GM21528 (cell line): ENCODE data around the gene BBS7.

Experiments
- ATAC-seq: cut with Tn5 transposase; IDR thresholded peaks from one replicate; pipeline ENCODE4 v1.9.1; 2021; ENCODE audit warnings: mild to moderate bottlenecking, moderate library complexity; ENCODE audit not compliant: unreplicated experiment, low FRiP score

BBS7 gene

DNA sequence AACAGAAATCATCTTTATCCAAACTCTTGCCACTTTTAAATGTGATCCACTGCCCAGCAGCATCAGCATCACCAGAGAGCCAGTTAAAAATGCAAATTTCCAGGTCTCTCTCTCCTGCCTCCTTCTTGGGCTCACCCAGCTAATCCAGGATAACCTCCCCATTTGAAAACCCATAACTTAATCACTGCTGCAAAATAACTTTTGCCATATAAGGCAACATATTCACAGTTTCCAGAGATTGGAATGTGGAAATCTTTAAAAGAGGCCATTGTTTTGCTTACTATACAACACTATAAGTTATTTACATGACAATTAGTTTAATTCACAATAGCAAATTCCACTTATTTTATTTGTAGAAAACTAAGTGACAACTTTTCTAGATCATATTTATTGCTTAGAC lies 74.0 kb downstream of the BBS7 start:
- ATAC-seq, result no peak

DNA sequence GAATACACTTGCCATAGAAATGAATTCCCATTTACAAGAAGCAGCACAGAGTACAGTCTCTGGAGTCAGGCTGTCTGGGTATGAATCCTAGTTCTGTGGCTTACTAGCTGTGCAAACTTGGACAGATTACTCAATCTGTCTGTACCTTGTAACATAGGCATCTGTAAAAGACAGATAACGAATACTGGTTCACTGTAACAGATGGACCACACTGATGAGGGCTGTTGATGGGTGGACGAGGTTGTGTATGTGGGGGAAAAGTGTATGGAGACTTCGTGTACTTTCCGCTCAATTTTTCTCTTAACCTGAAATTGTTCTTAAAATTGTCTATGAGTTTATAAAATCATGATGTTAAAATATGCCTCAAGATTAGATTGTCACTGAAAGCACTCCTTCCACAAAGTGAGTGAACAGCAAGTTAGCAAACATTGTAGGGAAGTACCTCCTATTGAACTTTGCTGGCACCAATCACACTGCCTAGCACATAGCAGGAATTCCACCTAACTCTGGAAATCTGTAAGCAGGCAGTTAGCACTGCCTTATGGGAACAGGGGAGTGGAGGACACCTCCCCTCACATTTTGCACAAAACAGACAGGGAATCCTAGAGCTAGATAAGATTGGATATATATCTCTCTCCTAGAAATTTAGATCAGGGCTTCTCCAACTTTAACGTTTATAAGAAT lies 75.6 kb downstream of the BBS7 start:
- ATAC-seq, result no peak

DNA sequence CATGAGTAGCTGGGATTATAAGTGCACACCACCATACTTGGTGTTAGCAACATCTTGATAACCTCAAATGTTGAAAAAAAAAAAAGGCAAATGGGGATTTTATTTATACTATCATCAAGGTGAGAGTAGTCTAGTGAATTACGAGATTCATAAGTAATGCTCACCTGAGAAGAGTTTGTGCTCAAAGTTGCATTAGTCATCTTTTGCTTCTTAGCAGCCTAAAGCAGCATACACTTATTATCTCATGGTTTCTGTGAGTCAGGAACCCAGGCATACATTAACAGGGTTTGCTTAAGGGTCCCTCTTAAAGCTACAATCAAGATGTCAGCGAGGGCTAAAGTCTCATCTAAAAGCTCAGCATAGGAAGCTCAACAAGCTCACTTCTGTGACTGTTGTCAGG lies 77.3 kb downstream of the BBS7 start:
- no peak for ATAC-seq

DNA sequence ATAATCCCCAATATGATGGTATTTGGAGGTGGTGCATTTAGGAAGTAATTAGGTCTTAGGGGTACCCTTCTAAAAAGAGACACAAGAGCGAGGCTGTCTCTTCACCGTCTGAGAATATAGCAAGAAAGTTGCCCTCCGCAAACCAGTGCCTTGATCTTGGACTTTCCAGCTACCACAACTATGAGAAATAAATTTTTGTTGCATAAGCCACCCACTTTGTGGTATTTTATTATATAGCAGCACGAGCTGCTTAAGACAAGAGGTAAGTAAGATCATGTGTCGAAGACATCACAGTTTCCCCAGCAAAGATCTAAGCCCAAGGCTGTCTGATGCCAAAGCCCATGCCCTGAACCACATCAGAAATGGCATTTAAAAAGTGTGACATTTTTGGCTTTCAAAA lies 78.8 kb downstream of the BBS7 start:
- ATAC-seq, result no peak

DNA sequence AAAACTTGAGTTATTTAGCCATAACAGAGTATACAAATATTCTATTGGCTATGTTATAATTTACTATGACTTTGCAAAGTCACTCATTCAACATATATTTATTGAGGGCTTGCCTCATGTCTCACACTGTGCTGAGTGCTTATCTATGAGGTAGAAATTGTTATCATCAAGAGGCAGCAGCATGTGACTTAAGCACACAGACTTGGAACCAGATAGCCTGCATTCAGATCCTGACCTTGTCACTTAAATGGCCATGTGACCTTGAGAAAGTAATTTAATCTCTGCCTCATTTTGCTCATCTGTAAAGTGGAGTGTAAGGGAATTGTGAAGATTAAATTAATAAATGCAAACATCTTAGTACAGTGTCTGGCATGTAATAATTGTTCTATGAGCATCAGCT lies 79.3 kb downstream of the BBS7 start:
- no peak for ATAC-seq

DNA sequence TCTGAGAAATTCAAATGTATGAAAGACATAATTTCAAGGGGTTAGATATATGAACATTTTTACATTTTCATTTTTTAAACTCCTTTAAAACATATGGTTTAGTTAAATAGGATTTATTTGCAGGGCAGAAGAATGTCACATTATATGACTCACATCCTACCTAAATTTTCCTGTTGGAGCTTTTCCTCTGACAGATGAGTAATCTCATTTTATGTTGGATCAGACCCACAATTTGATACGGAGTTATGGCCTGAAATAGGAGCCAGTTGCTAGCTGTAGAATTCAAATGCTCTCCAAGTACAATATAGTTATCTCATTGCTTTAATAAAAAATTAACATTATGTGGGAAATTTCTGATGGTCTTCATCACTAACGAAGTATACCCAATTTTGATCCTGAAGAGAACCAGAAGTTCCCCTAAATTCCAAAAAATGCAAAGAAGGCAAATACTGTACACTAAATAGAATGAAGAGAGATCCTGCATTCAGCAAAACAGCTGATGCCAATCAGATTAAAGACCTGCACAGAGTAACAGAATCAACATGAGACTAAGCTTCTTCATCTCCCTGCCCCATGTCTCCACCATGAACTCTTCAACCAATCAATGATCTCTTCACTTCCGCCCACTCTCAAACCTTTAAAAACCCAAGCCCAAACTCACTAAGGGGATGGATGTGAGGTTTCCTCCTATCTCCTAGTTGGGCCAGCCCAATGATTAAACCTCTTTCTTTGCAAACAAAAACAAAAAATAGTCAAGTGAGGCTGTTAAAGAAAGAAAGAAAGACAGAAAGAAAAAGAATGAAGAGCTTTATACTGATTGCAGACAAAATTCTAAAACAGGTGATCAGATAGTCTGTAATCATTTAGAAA lies 80.1 kb downstream of the BBS7 start:
- no peak for ATAC-seq

DNA sequence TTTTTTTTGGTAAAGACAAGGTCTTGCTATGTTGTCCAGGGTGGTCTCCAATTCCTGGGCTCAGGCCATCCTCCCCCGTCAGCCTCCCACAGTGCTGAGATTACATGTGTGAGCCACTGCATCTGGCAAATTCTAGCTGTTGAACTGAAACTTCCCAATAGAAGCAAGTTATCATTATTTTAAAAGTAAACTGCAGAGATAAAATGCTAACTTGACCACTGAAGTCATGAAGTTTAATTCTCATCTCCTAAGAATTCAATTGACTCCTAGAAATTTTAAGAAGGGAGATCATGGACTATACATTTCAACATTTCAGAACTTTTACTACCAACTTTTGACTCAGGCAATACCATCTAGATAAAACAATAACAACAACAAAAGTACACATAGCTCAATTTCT lies 80.8 kb downstream of the BBS7 start:
- ATAC-seq, result no peak

DNA sequence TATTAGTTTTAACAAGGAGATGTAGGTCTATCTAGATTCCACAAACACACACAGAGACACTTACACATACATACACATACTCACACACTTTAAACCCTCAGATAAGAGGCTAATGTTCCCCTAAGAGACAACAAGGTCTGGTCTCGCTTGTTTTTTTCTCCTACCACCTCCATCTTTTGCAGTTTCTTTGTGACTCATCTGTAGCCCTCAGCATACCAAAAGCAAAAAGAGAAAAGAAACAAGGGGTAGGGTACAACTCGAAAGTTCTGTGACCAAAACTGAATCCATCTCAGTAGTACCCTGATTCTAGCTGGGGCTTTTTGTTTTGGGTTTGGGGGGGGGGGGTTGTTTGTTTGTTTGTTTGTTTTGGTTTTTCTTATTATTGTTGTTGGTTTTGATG lies 81.4 kb downstream of the BBS7 start:
- ATAC-seq, result peak; percentile 91

DNA sequence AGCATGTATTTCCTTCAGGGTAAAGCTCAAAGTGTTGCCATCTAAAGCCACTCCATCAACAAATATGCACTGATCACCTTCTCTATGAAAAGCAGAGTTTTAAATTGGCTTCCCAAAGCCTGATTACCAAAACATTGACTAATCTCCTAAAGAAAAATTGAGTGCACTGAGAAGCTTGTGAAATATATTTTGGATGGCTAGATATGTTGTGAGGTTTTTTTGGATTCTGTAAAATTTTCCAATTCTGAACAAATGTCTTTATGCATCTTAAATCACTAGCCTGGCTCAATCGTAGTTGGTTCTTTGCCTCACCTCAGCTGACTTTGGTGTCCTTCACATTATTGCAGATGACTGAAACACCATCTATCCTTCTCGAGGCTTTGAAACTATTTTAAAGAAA lies 84.1 kb downstream of the BBS7 start:
- no peak for ATAC-seq

DNA sequence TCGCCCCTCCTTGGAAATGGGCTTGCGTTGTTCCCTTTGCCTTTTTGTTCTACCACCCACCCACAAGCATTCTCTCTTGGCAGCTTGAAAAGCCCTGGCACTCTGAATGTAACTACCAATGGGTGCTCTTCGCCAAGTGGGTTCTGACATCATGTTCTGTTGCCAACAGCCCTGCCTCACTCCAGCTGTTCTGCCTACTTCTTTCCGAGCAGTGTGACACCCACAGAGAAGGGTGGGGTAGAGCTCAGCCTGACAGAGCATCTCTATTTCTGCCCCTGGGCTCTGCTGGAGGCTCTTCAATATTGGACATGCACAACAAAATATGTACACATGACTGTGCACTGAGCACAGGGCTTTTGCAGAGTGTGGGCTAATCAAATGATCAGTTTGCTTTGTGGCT lies 84.8 kb downstream of the BBS7 start:
- no peak for ATAC-seq

DNA sequence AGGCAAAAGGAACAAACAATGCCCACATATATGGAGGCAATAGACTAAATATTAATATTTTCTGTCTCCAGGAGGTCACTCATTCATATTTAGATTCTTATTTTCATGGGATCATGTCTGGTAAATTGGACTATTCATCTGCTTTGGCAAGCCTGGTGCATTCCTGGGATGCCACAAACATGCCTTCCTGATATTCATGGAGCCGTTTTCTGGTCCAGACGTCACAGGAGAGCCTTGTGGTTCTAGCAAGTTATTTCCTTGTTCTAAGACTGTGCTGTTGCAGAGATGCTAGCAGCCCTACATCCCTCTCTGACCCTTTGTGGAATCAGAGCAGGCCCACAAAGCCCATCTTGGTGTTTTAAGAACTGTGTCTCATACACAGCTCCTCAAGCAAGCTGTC lies 85.3 kb downstream of the BBS7 start:
- no peak for ATAC-seq

DNA sequence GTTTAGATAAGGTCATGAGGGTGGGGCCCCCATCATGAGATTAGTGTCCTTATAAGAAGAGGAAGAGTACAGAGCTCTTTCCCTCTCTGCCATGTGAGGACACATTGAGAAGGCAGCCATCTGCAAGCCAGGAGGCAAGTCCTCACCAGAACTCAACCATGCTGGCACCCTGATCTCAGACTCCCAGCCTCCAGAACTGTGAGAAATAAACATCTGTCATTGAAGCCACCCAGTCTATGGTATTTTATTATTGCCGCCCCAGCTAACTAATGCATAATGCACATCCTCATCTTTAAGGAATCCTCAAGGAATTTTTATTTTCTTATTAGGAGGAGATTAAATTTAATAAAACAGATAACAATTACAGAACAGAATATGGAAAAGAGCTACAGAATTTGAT lies 85.9 kb downstream of the BBS7 start:
- ATAC-seq, result no peak

DNA sequence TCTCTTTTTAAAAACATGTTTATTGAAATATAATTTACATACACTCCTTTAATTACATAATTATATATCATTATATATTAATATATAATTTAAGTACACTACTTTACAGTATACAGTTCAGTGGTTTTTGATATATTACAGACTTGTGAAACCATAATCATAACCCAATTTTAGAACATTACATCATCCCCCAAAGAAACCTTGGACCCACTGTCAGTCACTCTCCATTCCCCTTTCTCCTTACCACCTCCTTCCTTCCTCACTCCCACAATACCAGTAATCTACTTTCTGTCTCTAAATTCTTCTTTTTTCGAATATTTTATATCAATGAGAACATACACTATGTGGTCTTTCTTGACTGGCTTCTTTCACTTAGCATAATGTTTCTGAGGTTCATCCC lies 87.1 kb downstream of the BBS7 start:
- no peak for ATAC-seq

DNA sequence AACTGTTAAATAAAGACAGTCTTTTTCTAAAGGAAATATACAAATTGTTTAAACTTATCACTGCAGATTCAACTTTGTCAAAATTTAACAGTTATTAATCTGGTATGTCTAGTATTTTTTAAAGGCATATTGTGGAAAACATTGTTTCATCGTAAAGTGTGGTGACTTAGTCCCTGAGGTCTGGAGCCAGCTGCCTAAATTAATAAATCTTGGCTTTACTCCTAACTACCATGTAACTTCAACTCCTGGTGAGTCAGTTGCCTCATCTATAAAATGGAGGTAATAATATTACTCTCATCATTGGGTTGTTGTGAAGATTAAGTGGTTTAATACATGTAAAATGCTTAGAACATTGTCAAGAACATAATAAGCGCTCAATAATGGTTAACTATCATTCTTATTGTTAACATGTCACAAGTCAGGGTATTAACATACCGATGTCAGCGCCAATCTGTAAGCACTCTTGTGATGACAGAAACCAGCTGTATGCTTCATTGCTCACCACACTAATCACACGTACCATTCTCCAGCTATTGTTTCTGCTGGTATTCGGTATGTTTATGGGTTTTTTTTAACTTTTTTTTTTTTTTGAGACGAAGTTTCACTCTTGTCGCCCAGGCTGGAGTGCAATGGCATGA lies 91.2 kb downstream of the BBS7 start:
- ATAC-seq, result no peak

DNA sequence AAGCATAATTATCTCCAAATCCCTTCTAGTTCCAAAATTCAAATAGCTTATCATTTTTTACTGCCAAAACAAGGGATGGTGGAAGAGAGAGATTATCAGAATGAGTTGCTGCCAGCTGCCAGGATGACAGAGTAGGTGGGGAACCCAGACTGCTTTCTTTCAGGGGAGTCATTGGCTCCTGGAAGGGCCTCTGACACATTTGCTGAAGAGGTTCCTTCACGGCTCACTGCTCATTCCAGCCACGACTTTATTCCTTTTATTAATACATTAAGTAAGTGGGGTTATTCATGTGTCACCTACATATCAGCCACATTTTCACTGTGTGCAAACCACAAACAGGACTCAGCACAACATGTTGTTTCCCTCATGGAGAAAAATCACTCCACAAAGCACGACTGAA lies 92.6 kb downstream of the BBS7 start:
- ATAC-seq, result no peak

DNA sequence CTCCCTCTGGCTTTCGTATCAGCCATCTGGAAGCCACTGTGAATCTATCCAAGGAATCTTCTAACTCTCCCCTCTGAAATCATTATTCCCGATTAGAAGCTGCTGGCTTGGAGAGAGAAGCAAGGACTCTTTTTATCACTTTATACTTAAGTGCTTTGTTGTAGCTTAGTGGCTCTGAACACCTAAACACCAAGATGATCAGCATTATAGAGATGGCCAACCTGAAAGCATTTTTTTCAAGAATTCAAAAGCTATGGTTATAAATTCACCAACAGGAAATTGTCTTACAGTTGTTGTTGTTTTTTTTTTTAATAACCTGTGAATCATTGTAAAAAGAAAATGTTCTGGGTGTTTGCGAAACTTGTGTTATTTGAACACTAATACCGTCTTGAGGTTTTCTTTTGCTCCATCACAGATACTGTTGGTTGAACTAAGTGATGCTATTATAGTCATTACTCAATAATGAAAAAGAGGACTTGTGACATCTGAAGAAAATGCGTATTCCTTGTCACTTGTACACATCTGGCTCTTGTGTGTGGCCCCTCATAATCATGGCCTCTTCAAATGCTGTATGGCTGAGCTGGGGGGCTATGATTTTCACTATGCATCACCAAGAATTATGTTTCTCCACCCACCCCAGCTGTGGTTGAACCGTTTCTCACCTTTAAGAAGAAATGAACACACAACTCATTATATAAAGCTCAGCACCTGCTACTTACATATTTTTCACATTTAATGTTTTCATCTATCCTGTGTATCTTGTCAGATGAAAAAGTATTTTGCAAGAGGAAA lies 93.5 kb downstream of the BBS7 start:
- ATAC-seq, result no peak
